Breast epithelium (tissue), 4 donors: ENCODE data around the gene PDP2. TPM values are rescaled to one million over a fixed set of nuclear protein-coding genes. Genes with fewer than 3 reads are reported as not detected.

ENCODE experiments used
- DNase-seq, 2 donors: peaks; one replicate each; pipeline ENCODE4 v3.0.0-alpha.2; 2019; ENCODE audit warnings: low spot score in 2 of 2
- H3K27ac ChIP-seq, 2 donors: fragments of 200-600 bp; sonication (generic) in 1 of 2; one replicate each; pipeline ENCODE4 v1.5.1; 2016 to 2019; ENCODE audit warnings: mild to moderate bottlenecking in 1 of 2
- H3K27me3 ChIP-seq, 2 donors: fragments of 200-600 bp; sonication (generic) in 1 of 2; one replicate each; pipeline versions ENCODE4 v1.5.1 to v1.6.0; 2017 to 2019; ENCODE audit warnings: control low read depth in 1 of 2, mild to moderate bottlenecking in 1 of 2
- H3K36me3 ChIP-seq: fragments of 200-600 bp; one replicate; pipeline ENCODE4 v1.5.1; 2019
- H3K4me1 ChIP-seq, 2 donors: fragments of 200-600 bp; sonication (generic); one replicate each; pipeline ENCODE4 v1.5.1; 2016 to 2019; ENCODE audit warnings: control low read depth in 1 of 2
- H3K4me3 ChIP-seq, 3 donors: fragments of 200-600 bp; sonication (generic); 1 replicate in 2 of 3; 2 replicates in 1 of 3; pipeline ENCODE4 v1.5.1; 2016 to 2019; ENCODE audit warnings: mild to moderate bottlenecking in 3 of 3, moderate library complexity in 2 of 3
- H3K9me3 ChIP-seq, 2 donors: fragments of 200-600 bp; sonication (generic) in 1 of 2; one replicate each; pipeline ENCODE4 v1.5.1; 2016 to 2019; ENCODE audit warnings: control low read depth in 1 of 2
- POLR2A ChIP-seq: fragments of 450-650 bp; IDR thresholded peaks from one replicate; pipeline ENCODE4 v1.6.1; 2016; ENCODE audit warnings: antibody characterized with exemption, mild to moderate bottlenecking, moderate library complexity
- POLR2AphosphoS5 ChIP-seq, 3 donors: sonication (generic); formaldehyde crosslinking; IDR thresholded peaks; one replicate each; pipeline ENCODE4 v1.6.1; 2017; ENCODE audit warnings: antibody characterized with exemption in 3 of 3
- intact Hi-C: fragments of 100-400 bp; cut with DNase I; formaldehyde crosslinking; loops from one replicate; pipeline ENCODE4 v1.15.1; 2023; ENCODE audit warnings: low total_unique reads
- total RNA-seq, 3 donors: library from RNA; depleted of rRNA; stranded (reverse); fragments of >200 nt; gene quantifications; one replicate each; pipeline ENCODE4 v1.1.0, GENCODE V29; 2016
- TF ChIP-seq, protein P1 (sequence below), 3 donors: fragments of 450-650 bp; IDR thresholded peaks; one replicate each; pipeline ENCODE4 v1.5.1; 2016 to 2017; ENCODE audit warnings: antibody characterized with exemption in 3 of 3, mild to moderate bottlenecking in 3 of 3, moderate library complexity in 3 of 3

Gene PDP2
- total RNA-seq, 3 donors from 2014 or later: 8.8 to 18.6 (median 9.4) TPM

DNA sequence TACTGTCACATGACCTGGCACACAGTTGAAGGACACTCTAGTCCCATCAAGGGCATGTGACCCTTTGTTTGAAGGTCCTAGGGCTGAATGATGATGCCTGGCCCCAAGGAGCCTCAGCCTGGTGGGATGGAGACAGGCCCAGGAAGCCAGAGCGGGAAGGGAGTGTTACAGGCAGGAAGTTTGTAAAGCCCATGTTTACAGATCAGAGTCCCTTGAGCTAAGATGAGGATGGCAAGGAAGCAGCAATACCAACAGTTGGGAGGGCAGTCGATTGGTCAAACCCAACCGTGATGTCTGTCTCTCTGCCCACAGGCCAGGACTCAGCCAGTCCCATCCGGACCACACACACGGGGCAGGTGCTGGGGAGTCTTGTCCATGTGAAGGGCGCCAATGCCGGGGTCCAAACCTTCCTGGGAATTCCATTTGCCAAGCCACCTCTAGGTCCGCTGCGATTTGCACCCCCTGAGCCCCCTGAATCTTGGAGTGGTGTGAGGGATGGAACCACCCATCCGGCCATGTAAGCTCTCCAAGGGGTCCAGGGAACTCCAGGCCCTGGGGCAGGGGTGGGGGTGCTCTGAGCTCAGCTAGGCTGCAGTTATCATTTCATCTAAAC is 57.5 kb downstream of the PDP2 start:
- intact Hi-C loops: no loop called here
- DNase-seq: no peak
- H3K27ac ChIP-seq: no peak overlapping the region
- no peak overlapping the region for H3K4me3 ChIP-seq
- peaks cover 12% of the 10 kb centered on the region for H3K36me3 ChIP-seq
- H3K27me3 ChIP-seq: no peaks in the 10 kb centered on the region
- no peaks in the 10 kb centered on the region for H3K9me3 ChIP-seq
- TF ChIP-seq, protein P1, sequence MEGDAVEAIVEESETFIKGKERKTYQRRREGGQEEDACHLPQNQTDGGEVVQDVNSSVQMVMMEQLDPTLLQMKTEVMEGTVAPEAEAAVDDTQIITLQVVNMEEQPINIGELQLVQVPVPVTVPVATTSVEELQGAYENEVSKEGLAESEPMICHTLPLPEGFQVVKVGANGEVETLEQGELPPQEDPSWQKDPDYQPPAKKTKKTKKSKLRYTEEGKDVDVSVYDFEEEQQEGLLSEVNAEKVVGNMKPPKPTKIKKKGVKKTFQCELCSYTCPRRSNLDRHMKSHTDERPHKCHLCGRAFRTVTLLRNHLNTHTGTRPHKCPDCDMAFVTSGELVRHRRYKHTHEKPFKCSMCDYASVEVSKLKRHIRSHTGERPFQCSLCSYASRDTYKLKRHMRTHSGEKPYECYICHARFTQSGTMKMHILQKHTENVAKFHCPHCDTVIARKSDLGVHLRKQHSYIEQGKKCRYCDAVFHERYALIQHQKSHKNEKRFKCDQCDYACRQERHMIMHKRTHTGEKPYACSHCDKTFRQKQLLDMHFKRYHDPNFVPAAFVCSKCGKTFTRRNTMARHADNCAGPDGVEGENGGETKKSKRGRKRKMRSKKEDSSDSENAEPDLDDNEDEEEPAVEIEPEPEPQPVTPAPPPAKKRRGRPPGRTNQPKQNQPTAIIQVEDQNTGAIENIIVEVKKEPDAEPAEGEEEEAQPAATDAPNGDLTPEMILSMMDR (IDR thresholded peaks at IDR 0.05): no peak
- TF ChIP-seq POLR2AphosphoS5 (IDR thresholded peaks at IDR 0.05) (no peak), POLR2A (no peak)
- H3K4me1 ChIP-seq: peaks cover 11 to 21% of the 10 kb centered on the region in 2 donors

DNA sequence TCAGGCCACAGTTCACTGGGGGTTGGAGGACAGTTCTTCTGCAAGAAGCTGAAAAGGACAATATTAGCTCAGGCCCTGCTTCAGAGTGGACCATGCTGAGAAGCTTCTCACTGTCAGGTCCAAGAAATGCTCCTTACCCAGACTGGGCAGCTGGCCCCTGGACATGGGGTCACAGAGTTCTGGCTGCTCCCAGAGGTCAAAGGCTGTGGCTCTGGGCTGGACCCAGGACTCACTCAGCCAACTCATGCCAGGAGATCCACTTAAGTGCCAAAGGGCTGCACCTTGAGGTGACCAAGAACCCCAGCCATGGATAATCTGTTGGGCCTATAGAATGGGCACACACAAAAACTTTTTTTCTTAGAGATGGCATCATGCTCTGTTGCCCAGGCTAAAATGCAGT is 59.1 kb downstream of the PDP2 start:
- peaks cover 12% of the 10 kb centered on the region for H3K36me3 ChIP-seq
- intact Hi-C loops: no loop called here
- no peak overlapping the region for H3K27ac ChIP-seq
- DNase-seq: no peak
- peaks cover 11 to 15% of the 10 kb centered on the region in 2 donors for H3K4me1 ChIP-seq
- H3K27me3 ChIP-seq: no peaks in the 10 kb centered on the region
- TF ChIP-seq POLR2A: no peak
- H3K9me3 ChIP-seq: no peaks in the 10 kb centered on the region
- no peak overlapping the region for H3K4me3 ChIP-seq

- DNase-seq: no peak
- no peaks in the 10 kb centered on the region for H3K27me3 ChIP-seq
- intact Hi-C loops: no loop called here
- TF ChIP-seq POLR2A: no peak
- no peak for TF ChIP-seq POLR2AphosphoS5 (IDR thresholded peaks at IDR 0.05)
- TF ChIP-seq, protein P1 (IDR thresholded peaks at IDR 0.05): no peak
- no peak overlapping the region for H3K4me3 ChIP-seq
- no peak overlapping the region for H3K27ac ChIP-seq
- no peaks in the 10 kb centered on the region for H3K9me3 ChIP-seq
- H3K4me1 ChIP-seq: peaks cover 11 to 15% of the 10 kb centered on the region in 2 donors
- H3K36me3 ChIP-seq: peaks cover 12% of the 10 kb centered on the region
Observed at GRCh38 chr16:66940236-66940635, 59.9 kb downstream of the PDP2 start.

Other genes starting within 250 kb of the PDP2 start
- 10 to 100 TPM; 12.5 to 35.4 (median 33.7) TPM for gene CMTM4, start 183.8 kb upstream of the PDP2 start, total RNA-seq
- 100 to 1,000 TPM; 153 to 172 (median 156) TPM for gene DYNC1LI2, start 128.9 kb upstream of the PDP2 start, total RNA-seq
- under 1 TPM; 0.33 to 0.64 (median 0.59) TPM for gene TERB1, start 78.9 kb upstream of the PDP2 start, total RNA-seq
- 10 to 100 TPM; 44.0 to 69.8 (median 60.3) TPM for gene NAE1, start 49.5 kb upstream of the PDP2 start, total RNA-seq
- gene CA7, start 36.1 kb upstream of the PDP2 start, total RNA-seq: 1 to 10 TPM in 1 of 3 donors, not detected in 2; 1.3 TPM
- not detected for gene CDH16, start 38.4 kb downstream of the PDP2 start, total RNA-seq
- 10 to 100 TPM in 1 of 3 donors, 1 to 10 TPM in 2; 7.7 to 11.1 (median 8.0) TPM for gene RRAD, start 45.0 kb downstream of the PDP2 start, total RNA-seq
- gene CIAO2B, start 53.9 kb downstream of the PDP2 start, total RNA-seq: 10 to 100 TPM; 45.7 to 77.3 (median 65.4) TPM
- 10 to 100 TPM; 25.9 to 33.1 (median 31.9) TPM for gene CES2, start 55.0 kb downstream of the PDP2 start, total RNA-seq
- 1 to 10 TPM in 2 of 3 donors, under 1 TPM in 1; 0.29 to 5.9 (median 2.1) TPM for gene CES3, start 80.8 kb downstream of the PDP2 start, total RNA-seq
- 10 to 100 TPM in 2 of 3 donors, 1 to 10 TPM in 1; 9.0 to 19.6 (median 11.1) TPM for gene CES4A, start 108.1 kb downstream of the PDP2 start, total RNA-seq
- 10 to 100 TPM; 48.5 to 69.1 (median 52.3) TPM for gene CBFB, start 148.6 kb downstream of the PDP2 start, total RNA-seq
- 10 to 100 TPM; 17.8 to 31.8 (median 27.1) TPM for gene PHAF1, start 229.4 kb downstream of the PDP2 start, total RNA-seq